Measurements from ENCODE around the gene CEP68.
"Not testable (repeated sequence)": the region's sequence is repeated elsewhere in the genome, so short reads cannot be mapped to it uniquely, and the experiment has no call there.

CEP68 gene

GRCh38 chr2:65031341-65032018, 24.7 kb upstream of the CEP68 start:
- no peak for DNase-seq

GRCh38 chr2:65032019-65032975, 23.9 kb upstream of the CEP68 start:
- no peak for DNase-seq

- no peak for DNase-seq
Measured at GRCh38 chr2:65033178-65033577, 23.0 kb upstream of the CEP68 start.

- not testable (repeated sequence) for DNase-seq
Measured at GRCh38 chr2:65033667-65034066, 22.5 kb upstream of the CEP68 start.

- DNase-seq: no peak
Measured at GRCh38 chr2:65035351-65035943, 20.8 kb upstream of the CEP68 start.

- DNase-seq: no peak
Measured at GRCh38 chr2:65037178-65037577, 19.0 kb upstream of the CEP68 start.

GRCh38 chr2:65039640-65040039, 16.6 kb upstream of the CEP68 start:
- no peak for DNase-seq

- peak in 55 of 58 donors; percentile 18 to 89 (median 67) for DNase-seq
Measured at GRCh38 chr2:65040400-65041261, 15.6 kb upstream of the CEP68 start.

GRCh38 chr2:65043001-65043400, 13.2 kb upstream of the CEP68 start:
- DNase-seq: no peak

GRCh38 chr2:65044097-65044735, 12.0 kb upstream of the CEP68 start:
- DNase-seq: no peak

GRCh38 chr2:65045651-65046050, 10.6 kb upstream of the CEP68 start:
- no peak for DNase-seq

- DNase-seq: no peak
Measured at GRCh38 chr2:65046633-65047407, 9.4 kb upstream of the CEP68 start.

- no peak for DNase-seq
Measured at GRCh38 chr2:65049010-65049639, 7.1 kb upstream of the CEP68 start.

GRCh38 chr2:65050931-65051330, 5.3 kb upstream of the CEP68 start:
- DNase-seq: no peak

- DNase-seq: peak in 3 of 58 donors; percentile 12 to 30 (median 21)
Measured at GRCh38 chr2:65053199-65053598, 3.0 kb upstream of the CEP68 start.

- DNase-seq: no peak
Measured at GRCh38 chr2:65054749-65055421, 1.3 kb upstream of the CEP68 start.

GRCh38 chr2:65055422-65056214, 598 bp upstream of the CEP68 start:
- DNase-seq: peak in 13 of 58 donors; percentile 47 to 82 (median 67)

GRCh38 chr2:65057054-65057375, 799 bp downstream of the CEP68 start:
- no peak for DNase-seq

Measured in anterior cingulate cortex (tissue), 58 donors.